NCI-H69 (cell line): ENCODE results near the gene ANKRD30B.
"Not testable (repeated sequence)": the region's sequence is repeated elsewhere in the genome, so short reads cannot be mapped to it uniquely, and the experiment has no call there.

Experiments
- DNase-seq: peaks from one replicate; lab custom pipeline; 2025; lab: John Stamatoyannopoulos, UW

ANKRD30B gene

DNA sequence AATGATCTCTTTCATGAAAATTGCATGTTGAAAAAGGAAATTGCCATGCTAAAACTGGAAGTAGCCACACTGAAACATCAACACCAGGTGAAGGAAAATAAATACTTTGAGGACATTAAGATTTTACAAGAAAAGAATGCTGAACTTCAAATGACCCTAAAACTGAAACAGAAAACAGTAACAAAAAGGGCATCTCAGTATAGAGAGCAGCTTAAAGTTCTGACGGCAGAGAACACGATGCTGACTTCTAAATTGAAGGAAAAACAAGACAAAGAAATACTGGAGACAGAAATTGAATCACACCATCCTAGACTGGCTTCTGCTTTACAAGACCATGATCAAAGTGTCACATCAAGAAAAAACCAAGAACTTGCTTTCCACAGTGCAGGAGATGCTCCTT is 103.6 kb downstream of the ANKRD30B start:
- not testable (repeated sequence) for DNase-seq

DNA sequence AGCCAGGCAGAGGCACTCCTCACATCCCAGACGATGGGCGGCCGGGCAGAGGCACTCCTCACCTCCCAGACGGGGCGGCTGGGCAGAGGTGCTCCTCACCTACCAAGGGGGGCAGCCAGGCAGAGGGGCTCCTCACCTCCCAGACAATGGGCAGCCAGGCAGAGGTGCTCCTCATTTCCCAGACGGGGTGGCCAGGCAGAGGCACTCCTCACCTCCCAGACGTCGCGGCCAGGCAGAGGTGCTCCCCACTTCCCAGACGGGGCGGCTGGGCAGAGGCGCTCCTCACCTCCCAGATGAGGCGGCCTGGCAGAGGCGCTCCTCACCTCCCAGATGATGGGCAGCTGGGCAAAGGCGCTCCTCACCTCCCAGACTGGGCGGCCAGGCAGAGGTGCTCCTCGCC is 107.7 kb downstream of the ANKRD30B start:
- not testable (repeated sequence) for DNase-seq

DNA sequence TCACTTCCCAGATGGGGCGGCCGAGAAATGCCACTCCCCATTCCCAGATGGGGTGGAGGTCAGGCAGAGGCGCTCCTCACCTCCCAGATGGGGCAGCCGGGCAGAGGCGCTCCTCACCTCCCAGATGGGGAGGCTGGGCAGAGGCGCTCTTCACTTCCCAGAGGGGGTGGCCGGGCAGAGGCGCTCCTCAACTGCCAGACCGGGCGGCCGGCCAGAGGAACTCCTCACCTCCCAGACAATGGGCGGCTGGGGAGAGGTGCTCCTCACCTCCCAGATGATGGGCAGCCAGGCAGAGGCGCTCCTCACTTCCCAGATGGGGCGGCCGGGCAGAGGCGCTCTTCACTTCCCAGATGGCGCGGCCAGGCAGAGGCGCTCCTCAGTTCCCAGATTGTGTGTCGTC is 108.3 kb downstream of the ANKRD30B start:
- DNase-seq: not testable (repeated sequence)

DNA sequence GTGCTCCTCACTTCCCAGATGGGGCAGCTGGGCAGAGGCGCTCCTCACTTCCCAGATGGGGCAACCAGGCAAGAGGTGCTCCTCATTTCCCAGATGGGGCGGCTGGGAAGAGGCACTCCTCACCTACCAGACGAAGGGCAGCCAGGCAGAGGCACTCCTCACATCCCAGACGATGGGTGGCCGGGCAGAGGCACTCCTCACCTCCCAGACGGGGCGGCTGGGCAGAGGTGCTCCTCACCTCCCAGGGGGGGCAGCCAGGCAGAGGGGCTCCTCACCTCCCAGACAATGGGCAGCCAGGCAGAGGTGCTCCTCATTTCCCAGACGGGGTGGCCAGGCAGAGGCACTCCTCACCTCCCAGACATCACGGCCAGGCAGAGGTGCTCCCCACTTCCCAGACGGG is 110.5 kb downstream of the ANKRD30B start:
- DNase-seq: not testable (repeated sequence)

DNA sequence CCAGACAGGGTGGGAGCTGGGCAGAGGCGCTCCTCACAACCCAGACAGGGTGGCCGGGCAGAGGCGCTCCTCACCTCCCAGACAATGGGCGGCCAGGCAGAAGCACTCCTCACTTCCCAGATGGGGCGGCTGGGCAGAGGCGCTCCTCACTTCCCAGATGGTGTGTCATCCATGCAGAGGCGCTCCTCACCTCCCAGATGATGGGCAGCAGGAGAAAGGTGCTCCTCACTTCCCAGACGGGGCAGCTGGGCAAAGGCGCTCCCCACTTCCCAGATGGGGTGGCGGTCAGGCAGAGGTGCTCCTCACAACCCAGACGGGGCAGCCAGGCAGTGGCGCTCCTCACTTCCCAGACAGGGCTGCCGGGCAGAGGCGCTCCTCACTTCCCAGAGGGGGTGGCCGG is 112.0 kb downstream of the ANKRD30B start:
- DNase-seq: not testable (repeated sequence)

DNA sequence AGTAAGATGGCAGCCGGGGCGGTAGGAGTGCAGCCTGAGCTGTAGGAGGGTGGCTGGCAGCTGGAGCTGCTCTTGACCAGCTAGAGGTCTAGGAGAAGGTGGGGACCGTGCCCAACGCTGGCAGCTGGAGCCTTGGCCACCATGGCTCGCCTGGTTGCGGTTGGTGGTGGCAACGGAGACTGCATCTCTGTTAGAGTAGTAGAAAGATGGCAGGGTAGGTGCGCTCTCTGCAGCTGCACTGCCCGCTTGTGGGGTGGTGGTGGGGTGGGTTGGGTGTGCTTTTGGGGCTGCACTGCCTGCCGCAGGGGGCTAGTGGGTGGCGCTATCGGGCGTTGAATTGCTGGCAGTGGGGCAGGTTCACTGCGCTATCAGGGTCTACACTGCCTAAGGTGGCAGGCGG is 118.5 kb downstream of the ANKRD30B start:
- not testable (repeated sequence) for DNase-seq

DNA sequence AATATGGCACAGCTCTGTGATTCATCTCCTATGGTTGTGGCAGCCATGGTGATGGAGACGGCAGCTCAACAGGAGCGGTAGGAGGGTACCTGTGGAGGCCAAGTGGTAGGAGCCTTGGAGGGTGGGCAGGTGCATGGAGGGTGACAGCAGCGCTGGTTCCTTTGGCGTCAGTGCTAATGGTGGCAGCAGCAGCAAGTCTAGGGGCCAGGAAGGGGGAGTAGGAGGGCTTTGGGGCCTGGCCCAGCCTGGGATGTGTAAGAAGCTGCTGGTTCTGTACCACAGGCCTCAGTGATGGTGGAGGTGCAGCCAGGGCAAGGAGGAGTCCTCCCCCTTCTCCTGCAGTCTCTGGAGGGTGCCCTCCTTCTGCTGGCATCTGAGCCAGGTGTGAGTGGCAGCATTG is 120.0 kb downstream of the ANKRD30B start:
- DNase-seq: not testable (repeated sequence)

DNA sequence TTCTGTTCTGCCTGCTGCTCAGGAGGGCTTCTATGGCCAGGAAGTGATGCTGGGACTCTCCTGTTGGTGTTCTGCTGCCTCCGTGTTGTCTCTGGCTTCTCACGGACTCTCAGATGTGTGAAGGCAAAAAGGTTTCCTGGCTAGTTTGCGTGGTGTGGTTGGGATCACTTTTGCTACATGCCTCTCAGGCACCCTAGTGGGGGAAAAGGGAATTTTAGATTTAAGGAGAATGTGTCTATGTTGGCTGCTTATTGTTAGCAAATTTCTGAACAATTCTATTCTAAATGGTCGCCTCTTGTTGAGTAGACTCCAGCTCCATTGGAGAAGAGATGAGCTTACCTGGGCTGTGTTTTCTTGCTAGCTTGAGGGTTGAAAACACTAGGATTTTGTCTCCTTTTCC is 120.9 kb downstream of the ANKRD30B start:
- DNase-seq: not testable (repeated sequence)

DNA sequence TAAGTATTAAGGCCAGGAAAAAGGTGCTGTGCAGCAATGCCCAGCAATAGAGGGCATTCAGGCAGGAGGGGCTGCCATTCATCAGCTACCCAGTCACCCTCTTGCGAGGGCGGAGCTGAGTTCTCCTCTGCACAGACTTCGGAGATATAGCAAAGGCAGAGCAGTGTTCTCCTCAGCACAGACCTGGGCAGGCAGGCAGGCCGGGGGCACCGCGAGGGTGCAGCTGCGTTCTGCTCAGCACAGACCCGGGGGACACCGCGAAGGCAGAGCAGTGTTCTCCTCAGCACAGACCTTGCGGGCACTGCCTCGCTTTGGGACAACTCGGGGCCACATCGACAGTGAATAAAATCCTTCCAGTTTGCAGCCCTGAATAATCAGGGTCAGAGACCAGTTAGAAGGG is 130.9 kb downstream of the ANKRD30B start:
- not testable (repeated sequence) for DNase-seq

DNA sequence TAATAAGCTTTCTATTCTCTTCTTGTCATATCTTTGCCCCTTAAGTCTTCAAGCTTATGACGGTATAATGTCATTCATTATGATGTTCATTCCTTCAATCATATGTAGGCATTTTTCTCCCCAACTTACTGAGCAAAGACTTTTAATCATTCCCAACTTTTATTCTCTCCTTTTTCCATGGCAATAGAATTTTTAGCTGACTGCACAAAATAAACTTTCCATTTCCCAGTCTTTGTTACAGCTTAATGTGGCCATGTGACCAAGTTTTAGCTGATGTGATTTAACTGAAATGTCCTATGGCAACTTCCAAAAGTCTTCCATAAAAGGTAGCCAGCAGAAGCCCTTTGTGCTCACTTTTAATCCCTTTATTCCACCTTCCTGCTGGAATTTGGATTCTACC is 152.5 kb downstream of the ANKRD30B start:
- DNase-seq: no peak
